Muscle layer of duodenum (tissue), 2 donors: ENCODE measurements around the gene KAZN.

Source experiments
- H3K27ac ChIP-seq: one replicate; pipeline ENCODE4 v1.7.0; 2013; ENCODE audit warnings: mild to moderate bottlenecking, low read length
- H3K27me3 ChIP-seq: one replicate; pipeline ENCODE4 v1.7.0; 2013; ENCODE audit warnings: low read depth, mild to moderate bottlenecking, control low read depth, low read length
- H3K36me3 ChIP-seq, 2 donors: one replicate each; pipeline ENCODE4 v1.7.0; 2013; ENCODE audit warnings: low read length in 2 of 2, control low read depth in 1 of 2, mild to moderate bottlenecking in 1 of 2; ENCODE audit not compliant: insufficient read depth in 2 of 2, control insufficient read depth in 1 of 2
- H3K4me1 ChIP-seq, 2 donors: one replicate each; pipeline ENCODE4 v1.7.0; 2013; ENCODE audit warnings: low read length in 2 of 2, mild to moderate bottlenecking in 2 of 2, control low read depth in 1 of 2, moderate library complexity in 1 of 2; ENCODE audit not compliant: insufficient read depth in 2 of 2, control insufficient read depth in 1 of 2
- H3K4me3 ChIP-seq, 2 donors: one replicate each; pipeline ENCODE4 v1.7.0; 2013; ENCODE audit warnings: low read length in 2 of 2, low read depth in 1 of 2, mild to moderate bottlenecking in 1 of 2
- H3K9me3 ChIP-seq, 2 donors: one replicate each; pipeline ENCODE4 v1.7.0; 2013; ENCODE audit warnings: low read length in 2 of 2, control low read depth in 1 of 2, mild to moderate bottlenecking in 1 of 2; ENCODE audit not compliant: control insufficient read depth in 1 of 2
- donor health status: healthy.

The KAZN gene

GRCh38 chr1:14591600-14591999, 6.9 kb upstream of the KAZN start:
- no peak overlapping the region for H3K27ac ChIP-seq
- no peak overlapping the region for H3K4me3 ChIP-seq
- peaks cover 0 to 9% of the 10 kb centered on the region in 2 donors for H3K4me1 ChIP-seq
- no peaks in the 10 kb centered on the region for H3K27me3 ChIP-seq
- no peaks in the 10 kb centered on the region for H3K9me3 ChIP-seq
- H3K36me3 ChIP-seq = no peaks in the 10 kb centered on the region

GRCh38 chr1:14592004-14592631, 6.4 kb upstream of the KAZN start:
- peaks cover 0 to 9% of the 10 kb centered on the region in 2 donors for H3K4me1 ChIP-seq
- H3K9me3 ChIP-seq = no peaks in the 10 kb centered on the region
- no peaks in the 10 kb centered on the region for H3K27me3 ChIP-seq
- H3K27ac ChIP-seq = no peak overlapping the region
- no peaks in the 10 kb centered on the region for H3K36me3 ChIP-seq
- no peak overlapping the region for H3K4me3 ChIP-seq

- peaks cover 0 to 14% of the 10 kb centered on the region in 2 donors for H3K4me1 ChIP-seq
- H3K36me3 ChIP-seq = no peaks in the 10 kb centered on the region
- H3K27ac ChIP-seq = no peak overlapping the region
- no peaks in the 10 kb centered on the region for H3K9me3 ChIP-seq
- H3K4me3 ChIP-seq = no peak overlapping the region
- H3K27me3 ChIP-seq = peaks cover 6% of the 10 kb centered on the region
Measured at GRCh38 chr1:14593302-14593701, 5.2 kb upstream of the KAZN start.

GRCh38 chr1:14594045-14594444, 4.4 kb upstream of the KAZN start:
- no peaks in the 10 kb centered on the region for H3K36me3 ChIP-seq
- no peak overlapping the region for H3K4me3 ChIP-seq
- H3K4me1 ChIP-seq = peaks cover 0 to 20% of the 10 kb centered on the region in 2 donors
- no peaks in the 10 kb centered on the region for H3K9me3 ChIP-seq
- no peak overlapping the region for H3K27ac ChIP-seq
- peaks cover 6% of the 10 kb centered on the region for H3K27me3 ChIP-seq

GRCh38 chr1:14596591-14596990, 1.9 kb upstream of the KAZN start:
- Histone ChIP-seq H3K36me3 (no peaks in the 10 kb centered on the region), H3K4me3 (no peak overlapping the region), H3K4me1 (peaks cover 0 to 20% of the 10 kb centered on the region in 2 donors), H3K9me3 (no peaks in the 10 kb centered on the region), H3K27ac (no peak overlapping the region), H3K27me3 (peaks cover 29% of the 10 kb centered on the region)

- Histone ChIP-seq H3K9me3 (no peaks in the 10 kb centered on the region), H3K27ac (no peak overlapping the region), H3K4me1 (peaks cover 0 to 13% of the 10 kb centered on the region in 2 donors), H3K36me3 (no peaks in the 10 kb centered on the region), H3K4me3 (peak overlapping the region; percentile 26 to 73), H3K27me3 (peaks cover 29% of the 10 kb centered on the region)
Measured at GRCh38 chr1:14597343-14598006, 1.0 kb upstream of the KAZN start.

- Histone ChIP-seq H3K27me3 (peaks cover 29% of the 10 kb centered on the region), H3K4me3 (peak overlapping the region; percentile 26 to 73), H3K9me3 (no peaks in the 10 kb centered on the region), H3K4me1 (peaks cover 0 to 11% of the 10 kb centered on the region in 2 donors), H3K36me3 (no peaks in the 10 kb centered on the region), H3K27ac (no peak overlapping the region)
Measured at GRCh38 chr1:14598007-14598497, 433 bp upstream of the KAZN start.

- peaks cover 29% of the 10 kb centered on the region for H3K27me3 ChIP-seq
- H3K4me3 ChIP-seq = peak overlapping the region; percentile 73
- no peaks in the 10 kb centered on the region for H3K36me3 ChIP-seq
- no peaks in the 10 kb centered on the region for H3K9me3 ChIP-seq
- H3K27ac ChIP-seq = peak overlapping the region; percentile 70
- H3K4me1 ChIP-seq = peaks cover 0 to 11% of the 10 kb centered on the region in 2 donors
Measured at GRCh38 chr1:14599183-14599791, 802 bp downstream of the KAZN start.

- peak overlapping the region; percentile 70 for H3K27ac ChIP-seq
- H3K27me3 ChIP-seq = peaks cover 29% of the 10 kb centered on the region
- peak overlapping the region; percentile 73 for H3K4me3 ChIP-seq
- H3K36me3 ChIP-seq = no peaks in the 10 kb centered on the region
- peaks cover 0 to 11% of the 10 kb centered on the region in 2 donors for H3K4me1 ChIP-seq
- no peaks in the 10 kb centered on the region for H3K9me3 ChIP-seq
Measured at GRCh38 chr1:14599800-14600199, 1.3 kb downstream of the KAZN start.

- Histone ChIP-seq H3K4me3 (peak overlapping the region; percentile 73), H3K27me3 (peaks cover 29% of the 10 kb centered on the region), H3K9me3 (no peaks in the 10 kb centered on the region), H3K36me3 (no peaks in the 10 kb centered on the region), H3K27ac (peak overlapping the region; percentile 16), H3K4me1 (peaks cover 0 to 11% of the 10 kb centered on the region in 2 donors)
Measured at GRCh38 chr1:14600405-14601112, 2.1 kb downstream of the KAZN start.

- peaks cover 29% of the 10 kb centered on the region for H3K27me3 ChIP-seq
- no peak overlapping the region for H3K27ac ChIP-seq
- H3K4me3 ChIP-seq = peak overlapping the region in 1 of 2 donors; percentile 12
Measured at GRCh38 chr1:14602136-14602535, 3.7 kb downstream of the KAZN start.

More at GRCh38 chr1:14602136-14602535, 3.7 kb downstream of the KAZN start:
- no peaks in the 10 kb centered on the region for H3K36me3 ChIP-seq
- H3K4me1 ChIP-seq = peaks cover 0 to 11% of the 10 kb centered on the region in 2 donors
- no peaks in the 10 kb centered on the region for H3K9me3 ChIP-seq
